Measurements from ENCODE around the gene IDH3A. TPM values are rescaled to one million over a fixed set of nuclear protein-coding genes. Genes with fewer than 3 reads are reported as not detected.

Gene IDH3A
- total RNA-seq, 1 experiment from 2014 or later, result 67.8 TPM

DNA sequence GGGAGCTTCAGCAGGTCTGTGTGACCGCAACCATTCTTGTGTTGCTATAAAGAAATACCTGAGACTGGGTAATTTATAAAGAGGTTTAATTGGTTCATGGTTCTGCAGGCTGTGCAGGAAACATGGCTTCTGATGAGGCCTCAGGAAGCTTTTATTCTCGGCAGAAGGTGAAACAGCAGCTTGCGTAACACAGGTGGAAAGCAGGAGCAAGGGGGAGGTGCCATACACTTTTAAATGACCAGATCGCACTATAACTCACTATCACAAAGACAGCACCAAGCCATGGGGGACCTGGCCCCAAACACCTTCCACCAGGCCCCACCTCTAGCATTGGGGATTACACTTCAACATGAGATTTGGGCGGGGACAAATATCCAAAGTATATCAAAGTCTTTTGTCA is 9.6 kb upstream of the IDH3A start:
- Histone ChIP-seq H3K79me2 (ENCODE audit: low read depth) (no peaks in the 10 kb centered on the region), H4K20me1 (ENCODE audit: insufficient read depth) (no peaks in the 10 kb centered on the region), H3K4me3 (no peak overlapping the region), H3F3A (ENCODE audit: insufficient read depth, low read depth) (no peaks in the 10 kb centered on the region), H3K4me2 (no peak overlapping the region), H3K27ac (no peak overlapping the region), H3K9me2 (ENCODE audit: insufficient read depth) (no peaks in the 10 kb centered on the region), H3K36me3 (ENCODE audit: low read depth) (no peaks in the 10 kb centered on the region), H3K4me1 (replicated peaks; ENCODE audit: insufficient read depth) (peaks cover 2% of the 10 kb centered on the region), H3K9me3 (ENCODE audit: insufficient read depth, low read depth) (no peaks in the 10 kb centered on the region), H3K27me3 (ENCODE audit: insufficient read depth, low read depth) (no peaks in the 10 kb centered on the region), H2AFZ (no peak overlapping the region)
- ChIA-PET POLR2A (ENCODE audit: unreplicated experiment) (interaction anchor here (0.5 to 0.7 kb wide), 3 partner anchors 8 to 563 kb away, joined by 3 to 5 read pairs (median 4); no protein-coding TSS in a partner anchor), CTCF (interaction anchor here (1.2 kb wide), 1 partner anchor 9 kb away, joined by 17 read pairs; no protein-coding TSS in a partner anchor)
- no TSS peak for BruUV-seq (replicated peaks)
- TF ChIP-seq EZH2 (IDR thresholded peaks at IDR 0.05; ENCODE audit: low read depth) (no peak), CTCF (conservative IDR thresholded peaks at IDR 0.05) (no peak)
- no peak for DNase-seq
- intact Hi-C loops (cut with micrococcal nuclease; ENCODE audit: unreplicated experiment), result no loop called here

GRCh38 chr15:78140292-78140691 is 8.9 kb upstream of the IDH3A start:
- H3K4me3 ChIP-seq, result no peak overlapping the region
- no peak for DNase-seq
- no peak overlapping the region for H3K27ac ChIP-seq
- CTCF ChIA-PET, result no interaction called here
- no peak overlapping the region for H2AFZ ChIP-seq
- no peaks in the 10 kb centered on the region for H3K27me3 ChIP-seq (ENCODE audit: insufficient read depth, low read depth)
- H3K4me2 ChIP-seq, result no peak overlapping the region
- no peaks in the 10 kb centered on the region for H3K36me3 ChIP-seq (ENCODE audit: low read depth)
- H3K4me1 ChIP-seq (replicated peaks; ENCODE audit: insufficient read depth), result no peaks in the 10 kb centered on the region
- no TSS peak for BruUV-seq (replicated peaks)
- H4K20me1 ChIP-seq (ENCODE audit: insufficient read depth), result no peaks in the 10 kb centered on the region
- no peaks in the 10 kb centered on the region for H3K79me2 ChIP-seq (ENCODE audit: low read depth)
- intact Hi-C loops (cut with micrococcal nuclease; ENCODE audit: unreplicated experiment), result no loop called here
- POLR2A ChIA-PET (ENCODE audit: unreplicated experiment), result no interaction called here
- H3F3A ChIP-seq (ENCODE audit: insufficient read depth, low read depth), result no peaks in the 10 kb centered on the region
- no peaks in the 10 kb centered on the region for H3K9me3 ChIP-seq (ENCODE audit: insufficient read depth, low read depth)
- TF ChIP-seq CTCF (conservative IDR thresholded peaks at IDR 0.05) (no peak), EZH2 (IDR thresholded peaks at IDR 0.05; ENCODE audit: low read depth) (no peak)
- no peaks in the 10 kb centered on the region for H3K9me2 ChIP-seq (ENCODE audit: insufficient read depth)

- ChIA-PET CTCF (no interaction called here), POLR2A (ENCODE audit: unreplicated experiment) (no interaction called here)
- no peak overlapping the region for H2AFZ ChIP-seq
- no peak overlapping the region for H3K4me2 ChIP-seq
- no peaks in the 10 kb centered on the region for H3K9me2 ChIP-seq (ENCODE audit: insufficient read depth)
- intact Hi-C loops (cut with micrococcal nuclease; ENCODE audit: unreplicated experiment), result no loop called here
- no peaks in the 10 kb centered on the region for H3K9me3 ChIP-seq (ENCODE audit: insufficient read depth, low read depth)
- BruUV-seq (replicated peaks), result no TSS peak
- no peaks in the 10 kb centered on the region for H3K36me3 ChIP-seq (ENCODE audit: low read depth)
- no peak for TF ChIP-seq CTCF (conservative IDR thresholded peaks at IDR 0.05)
- no peak for TF ChIP-seq EZH2 (IDR thresholded peaks at IDR 0.05; ENCODE audit: low read depth)
- H3F3A ChIP-seq (ENCODE audit: insufficient read depth, low read depth), result peaks cover 8% of the 10 kb centered on the region; the same call in 1 of the 2 replicates
- H3K79me2 ChIP-seq (ENCODE audit: low read depth), result no peaks in the 10 kb centered on the region
- H3K4me3 ChIP-seq, result no peak overlapping the region
- H3K4me1 ChIP-seq (replicated peaks; ENCODE audit: insufficient read depth), result no peaks in the 10 kb centered on the region
- DNase-seq, result no peak
- H3K27ac ChIP-seq, result no peak overlapping the region
- H4K20me1 ChIP-seq (ENCODE audit: insufficient read depth), result no peaks in the 10 kb centered on the region
- no peaks in the 10 kb centered on the region for H3K27me3 ChIP-seq (ENCODE audit: insufficient read depth, low read depth)
Observed at GRCh38 chr15:78142332-78142731, 6.8 kb upstream of the IDH3A start.
